Measurements from ENCODE around the gene KRT26. TPM values are rescaled to one million over a fixed set of nuclear protein-coding genes. Genes with fewer than 3 reads are reported as not detected.

KRT26 gene
- total and polyA plus RNA-seq, 2 of the 13 experiments (the other 11 are each of a cell fraction or from before 2014, with no cell fraction given), result not detected

DNA sequence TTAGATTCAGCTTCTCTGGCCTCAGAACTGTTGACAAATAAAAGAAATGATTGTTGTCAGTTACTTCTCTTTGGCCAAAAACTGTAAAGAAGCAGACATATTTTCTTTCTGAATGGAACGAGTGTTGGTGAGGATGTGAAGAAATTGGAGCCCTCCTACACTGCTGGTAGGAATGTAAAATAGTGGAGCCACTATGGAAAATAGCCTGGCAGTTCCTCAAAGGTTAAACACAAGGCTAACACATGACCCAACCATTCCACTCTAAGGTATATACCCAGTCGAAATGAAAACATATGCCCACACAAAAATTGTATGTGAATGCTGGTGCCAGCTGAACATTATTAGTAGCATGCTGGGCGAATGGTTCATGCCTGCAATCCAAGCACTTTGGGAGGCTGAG, 54.2 kb downstream of the KRT26 start:
- Histone ChIP-seq H3K36me3 (replicated peaks in 1 of 2; ENCODE audit: control insufficient read depth in 1 of 2, insufficient read depth in 2 of 2, low read length in 2 of 2) (no peaks in the 10 kb centered on the region), H2AFZ (ENCODE audit: low read length) (no peak overlapping the region), H3K4me2 (ENCODE audit: low read depth, low read length) (no peak overlapping the region), H3K4me1 (ENCODE audit: insufficient read depth, low read length) (no peaks in the 10 kb centered on the region), H3K9ac (ENCODE audit: insufficient read depth, low read depth, low read length) (no peak overlapping the region), H4K20me1 (ENCODE audit: insufficient read depth, low read length) (no peaks in the 10 kb centered on the region), H3K4me3 (replicated peaks in 1 of 3; ENCODE audit: insufficient read depth in 1 of 3, low read depth in 2 of 3, low read length in 3 of 3) (no peak overlapping the region), H3K79me2 (ENCODE audit: insufficient read depth, low read length) (no peaks in the 10 kb centered on the region), H3K27ac (ENCODE audit: extremely low read length, insufficient read depth, low read length) (no peak overlapping the region), H3K9me3 (ENCODE audit: low read length) (no peaks in the 10 kb centered on the region), H3K27me3 (ENCODE audit: control insufficient read depth in 1 of 2, insufficient read depth in 2 of 2, low read length in 2 of 2) (peaks cover 0 to 15% of the 10 kb centered on the region in 2 experiments; a peak in 4 of 5 replicates)
- DNase-seq (ENCODE audit: low spot score) (no peak), FAIRE-seq (no peak), ATAC-seq (no peak)
- POLR2A ChIA-PET, result no interaction called here
- in situ Hi-C loops (cut with HindIII; ENCODE audit: extremely low pct_ligation_motif_present, low pct_unique_long_range_greater_than_20kb) (no loop called here), intact Hi-C loops (cut with micrococcal nuclease; ENCODE audit: unreplicated experiment) (no loop called here)
- no peak for TF ChIP-seq SMARCC2 (IDR thresholded peaks at IDR 0.05)
- TF ChIP-seq TOPORS (CRISPR knock-in tag; IDR thresholded peaks at IDR 0.05), result no peak
- TF ChIP-seq SIX4 (CRISPR knock-in tag; IDR thresholded peaks at IDR 0.05), result no peak
- no peak for TF ChIP-seq ZNF343 (CRISPR knock-in tag; IDR thresholded peaks at IDR 0.05)
- TF ChIP-seq, protein P1, sequence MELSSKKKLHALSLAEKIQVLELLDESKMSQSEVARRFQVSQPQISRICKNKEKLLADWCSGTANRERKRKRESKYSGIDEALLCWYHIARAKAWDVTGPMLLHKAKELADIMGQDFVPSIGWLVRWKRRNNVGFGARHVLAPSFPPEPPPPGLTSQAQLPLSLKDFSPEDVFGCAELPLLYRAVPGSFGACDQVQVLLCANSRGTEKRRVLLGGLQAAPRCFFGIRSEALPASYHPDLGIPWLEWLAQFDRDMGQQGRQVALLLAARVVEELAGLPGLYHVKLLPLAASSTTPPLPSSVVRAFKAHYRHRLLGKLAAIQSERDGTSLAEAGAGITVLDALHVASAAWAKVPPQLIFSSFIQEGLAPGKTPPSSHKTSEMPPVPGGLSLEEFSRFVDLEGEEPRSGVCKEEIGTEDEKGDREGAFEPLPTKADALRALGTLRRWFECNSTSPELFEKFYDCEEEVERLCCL (CRISPR knock-in tag; IDR thresholded peaks at IDR 0.05; ENCODE audit: borderline replicate concordance), result no peak
- WGBS (ENCODE audit: low lambda C conversion rate), result under 1% methylated on average over 3 of the region's 3 CpGs
- CTCF ChIA-PET (ENCODE audit: low intra/inter-chr PET ratio, low total read pairs), result no interaction called here
- BruUV-seq (replicated peaks), result no TSS peak

Other genes with a start within 250 kb of the KRT26 start
- 0.04 TPM in 1 of 2 replicates, not detected in the other for gene CCR7, start 206.7 kb downstream of the KRT26 start, total RNA-seq (2016; rRNA removed; fragmentation: Illumina TruSeq; extraction: Trizol)
- gene CCR7, start 206.7 kb downstream of the KRT26 start, polyA plus RNA-seq (2011; rRNA removed), result 0.53 and 0.55 TPM in 2 replicates
- gene SMARCE1, start 124.4 kb downstream of the KRT26 start, total RNA-seq (2016; rRNA removed; fragmentation: Illumina TruSeq; extraction: Trizol), result 127 and 168 TPM in 2 replicates
- 34.6 and 43.5 TPM in 2 replicates for gene SMARCE1, start 124.4 kb downstream of the KRT26 start, polyA plus RNA-seq (2011; rRNA removed)
- not detected in 2 replicates for gene KRT222, start 107.0 kb downstream of the KRT26 start, total RNA-seq (2016; rRNA removed; fragmentation: Illumina TruSeq; extraction: Trizol)
- not detected in 2 replicates for gene KRT222, start 107.0 kb downstream of the KRT26 start, polyA plus RNA-seq (2011; rRNA removed)
- gene KRT24, start 68.4 kb downstream of the KRT26 start, total RNA-seq (2016; rRNA removed; fragmentation: Illumina TruSeq; extraction: Trizol), result not detected in 2 replicates
- gene KRT24, start 68.4 kb downstream of the KRT26 start, polyA plus RNA-seq (2011; rRNA removed), result not detected in 2 replicates
- not detected in 2 replicates for gene KRT25, start 16.9 kb downstream of the KRT26 start, total RNA-seq (2016; rRNA removed; fragmentation: Illumina TruSeq; extraction: Trizol)
- not detected in 2 replicates for gene KRT25, start 16.9 kb downstream of the KRT26 start, polyA plus RNA-seq (2011; rRNA removed)
- gene KRT27, start 10.3 kb upstream of the KRT26 start, total RNA-seq (2016; rRNA removed; fragmentation: Illumina TruSeq; extraction: Trizol), result not detected in 2 replicates
- not detected in 2 replicates for gene KRT27, start 10.3 kb upstream of the KRT26 start, polyA plus RNA-seq (2011; rRNA removed)
- not detected in 2 replicates for gene KRT28, start 27.8 kb upstream of the KRT26 start, total RNA-seq (2016; rRNA removed; fragmentation: Illumina TruSeq; extraction: Trizol)
- gene KRT28, start 27.8 kb upstream of the KRT26 start, polyA plus RNA-seq (2011; rRNA removed), result not detected in 2 replicates
- 25.1 and 25.7 TPM in 2 replicates for gene KRT10, start 50.4 kb upstream of the KRT26 start, total RNA-seq (2016; rRNA removed; fragmentation: Illumina TruSeq; extraction: Trizol)
- gene KRT10, start 50.4 kb upstream of the KRT26 start, polyA plus RNA-seq (2011; rRNA removed), result 23.0 and 27.5 TPM in 2 replicates
- 0.07 TPM in 1 of 2 replicates, not detected in the other for gene KRT12, start 95.0 kb upstream of the KRT26 start, total RNA-seq (2016; rRNA removed; fragmentation: Illumina TruSeq; extraction: Trizol)
- gene KRT12, start 95.0 kb upstream of the KRT26 start, polyA plus RNA-seq (2011; rRNA removed), result 0.09 and 0.31 TPM in 2 replicates
- 0.13 and 0.14 TPM in 2 replicates for gene KRT20, start 113.0 kb upstream of the KRT26 start, total RNA-seq (2016; rRNA removed; fragmentation: Illumina TruSeq; extraction: Trizol)
- gene KRT20, start 113.0 kb upstream of the KRT26 start, polyA plus RNA-seq (2011; rRNA removed), result 0.20 and 1.0 TPM in 2 replicates
- 24.7 and 32.9 TPM in 2 replicates for gene KRT23, start 165.4 kb upstream of the KRT26 start, total RNA-seq (2016; rRNA removed; fragmentation: Illumina TruSeq; extraction: Trizol)
- 48.4 and 51.1 TPM in 2 replicates for gene KRT23, start 165.4 kb upstream of the KRT26 start, polyA plus RNA-seq (2011; rRNA removed)
- gene KRT39, start 194.7 kb upstream of the KRT26 start, total RNA-seq (2016; rRNA removed; fragmentation: Illumina TruSeq; extraction: Trizol), result 0.07 TPM in 1 of 2 replicates, not detected in the other
- 1.2 and 1.6 TPM in 2 replicates for gene KRT39, start 194.7 kb upstream of the KRT26 start, polyA plus RNA-seq (2011; rRNA removed)
- not detected in 2 replicates for gene KRT40, start 212.1 kb upstream of the KRT26 start, total RNA-seq (2016; rRNA removed; fragmentation: Illumina TruSeq; extraction: Trizol)
- not detected in 2 replicates for gene KRT40, start 212.1 kb upstream of the KRT26 start, polyA plus RNA-seq (2011; rRNA removed)
- gene KRTAP3-3, start 222.0 kb upstream of the KRT26 start, total RNA-seq (2016; rRNA removed; fragmentation: Illumina TruSeq; extraction: Trizol), result not detected in 2 replicates
- gene KRTAP3-3, start 222.0 kb upstream of the KRT26 start, polyA plus RNA-seq (2011; rRNA removed), result not detected in 2 replicates
- not detected in 2 replicates for gene KRTAP3-2, start 227.7 kb upstream of the KRT26 start, total RNA-seq (2016; rRNA removed; fragmentation: Illumina TruSeq; extraction: Trizol)
- gene KRTAP3-2, start 227.7 kb upstream of the KRT26 start, polyA plus RNA-seq (2011; rRNA removed), result not detected in 2 replicates
- gene KRTAP3-1, start 236.9 kb upstream of the KRT26 start, total RNA-seq (2016; rRNA removed; fragmentation: Illumina TruSeq; extraction: Trizol), result 0.29 and 0.81 TPM in 2 replicates
- 3.7 and 3.8 TPM in 2 replicates for gene KRTAP3-1, start 236.9 kb upstream of the KRT26 start, polyA plus RNA-seq (2011; rRNA removed)